GM21515 (cell line): ENCODE measurements around the gene KCTD15.

Experiments
- ATAC-seq: cut with Tn5 transposase; IDR thresholded peaks from one replicate; pipeline ENCODE4 v1.9.1; 2021; ENCODE audit not compliant: unreplicated experiment

Gene KCTD15

DNA sequence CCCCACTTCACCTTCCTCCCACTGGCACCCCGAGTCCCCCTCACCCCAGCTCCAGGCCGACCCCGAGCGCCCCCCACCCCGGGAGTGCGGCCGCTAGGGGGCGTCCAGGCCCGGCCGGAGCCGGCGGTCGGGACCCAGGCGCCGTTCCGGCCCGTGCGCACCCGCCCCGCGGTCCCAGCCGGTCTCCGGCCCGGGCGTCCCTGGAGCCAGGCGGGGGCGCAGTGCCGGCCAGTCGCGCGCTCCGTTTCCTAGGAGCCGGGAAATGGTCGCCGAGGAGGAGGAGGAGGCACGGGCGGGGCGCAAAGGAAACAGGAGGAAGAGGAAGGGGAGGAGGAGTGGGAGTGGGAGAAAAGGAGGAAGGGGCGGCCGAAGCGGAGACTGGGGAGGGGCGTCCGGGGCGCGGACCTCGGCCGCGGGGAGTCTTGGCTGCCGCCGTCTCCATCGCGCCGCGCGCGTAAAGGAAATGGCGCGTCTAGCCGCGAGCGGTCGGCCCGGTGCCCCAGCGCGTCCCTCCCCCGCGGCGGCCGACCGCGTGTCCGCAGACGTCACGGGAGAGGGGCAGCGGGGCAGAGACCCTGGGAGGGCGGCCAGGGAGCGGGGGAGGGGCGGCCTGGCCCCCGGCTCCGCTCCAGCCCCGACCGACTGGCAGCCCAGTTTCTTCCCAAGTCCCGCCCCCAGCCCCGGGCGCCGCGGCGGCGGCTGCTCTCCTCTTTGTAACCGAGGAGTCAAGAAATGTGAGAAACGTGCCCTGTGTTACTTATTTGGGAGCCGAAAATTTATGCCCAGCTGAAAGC, 1.1 kb upstream of the KCTD15 start:
- no peak for ATAC-seq

DNA sequence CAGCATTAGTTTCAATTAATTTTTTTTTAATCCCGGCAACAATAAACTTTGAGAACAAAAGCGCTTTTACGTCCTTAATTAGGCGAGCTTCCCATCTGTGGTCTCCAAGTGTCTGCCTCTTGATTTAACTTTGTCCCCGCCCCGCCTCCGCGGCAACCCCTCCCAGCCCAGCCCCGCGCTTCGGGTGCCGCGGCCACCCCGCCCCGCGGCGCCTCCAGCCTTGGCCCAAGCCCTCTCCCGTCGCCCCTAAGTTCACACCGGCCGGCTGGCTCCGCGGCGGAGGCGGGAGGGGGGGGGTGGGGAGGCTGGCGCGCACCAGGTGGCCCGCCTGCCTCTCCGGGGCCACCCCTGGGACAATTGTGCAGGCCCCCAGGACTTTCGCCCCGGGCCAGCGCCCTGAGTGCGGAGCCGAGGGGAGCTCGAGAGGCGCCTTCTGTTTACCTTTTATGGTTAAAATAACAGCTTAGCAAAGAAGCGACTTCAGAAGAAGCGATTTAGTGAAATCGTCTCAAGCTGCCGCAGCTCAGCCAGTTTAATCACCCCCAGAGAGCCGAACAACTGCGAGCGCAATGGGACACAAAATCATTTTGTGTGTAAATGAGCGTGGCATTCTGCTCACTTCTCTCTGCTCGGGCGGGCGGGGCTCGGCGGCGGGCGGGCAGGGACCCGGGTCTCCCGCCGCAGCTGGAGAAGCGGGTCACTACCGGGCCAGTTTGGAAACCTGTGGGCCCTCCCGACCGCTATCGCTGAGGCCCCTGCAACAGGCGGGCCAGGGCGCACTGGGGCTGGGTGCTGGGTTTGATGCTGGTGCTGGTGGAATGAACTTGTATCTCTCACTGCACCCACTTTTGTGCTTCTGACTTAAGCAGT, 1.4 kb downstream of the KCTD15 start:
- ATAC-seq, result no peak

- no peak for ATAC-seq
Measured at GRCh38 chr19:33798681-33799111, 2.0 kb downstream of the KCTD15 start.

GRCh38 chr19:33799476-33799875, 2.8 kb downstream of the KCTD15 start:
- no peak for ATAC-seq

DNA sequence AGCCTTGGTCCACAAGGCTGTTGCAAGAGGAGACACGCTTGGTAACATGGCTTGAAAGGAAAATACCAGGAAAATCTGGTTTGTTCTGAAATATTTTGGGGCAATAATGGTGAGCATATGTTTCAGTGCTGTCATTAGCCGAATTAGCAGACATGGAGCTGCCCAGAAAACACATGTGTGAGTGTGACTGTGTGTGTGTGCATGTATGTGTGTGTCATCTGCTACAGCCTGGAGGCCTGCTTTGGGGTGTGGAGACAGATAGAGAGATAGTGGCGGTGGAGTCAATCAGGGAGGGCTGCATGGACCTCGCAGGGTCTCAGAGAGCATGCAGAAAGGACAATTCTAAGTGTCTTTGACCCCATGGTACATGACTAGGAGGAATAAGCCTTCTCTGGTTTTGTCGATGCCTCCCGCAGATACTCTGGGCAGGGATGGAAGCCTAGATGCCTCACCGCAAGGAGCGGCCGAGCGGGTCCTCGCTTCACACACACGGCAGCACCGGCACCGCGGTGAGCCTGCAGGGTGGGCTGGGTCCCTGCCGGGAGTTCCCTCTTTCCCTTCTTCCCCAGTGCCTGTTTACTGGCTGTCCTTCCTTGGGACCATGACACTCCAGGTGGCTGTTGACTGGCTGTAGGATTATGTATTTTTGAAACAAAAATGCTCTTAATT, 3.5 kb downstream of the KCTD15 start:
- ATAC-seq, result no peak

GRCh38 chr19:33801411-33801810, 4.7 kb downstream of the KCTD15 start:
- no peak for ATAC-seq

GRCh38 chr19:33802001-33802400, 5.3 kb downstream of the KCTD15 start:
- ATAC-seq, result no peak

- ATAC-seq, result no peak
Measured at GRCh38 chr19:33802801-33803200, 6.1 kb downstream of the KCTD15 start.

- no peak for ATAC-seq
Measured at GRCh38 chr19:33803383-33803782, 6.7 kb downstream of the KCTD15 start.

GRCh38 chr19:33804021-33804799, 7.5 kb downstream of the KCTD15 start:
- ATAC-seq, result no peak

GRCh38 chr19:33805313-33805712, 8.6 kb downstream of the KCTD15 start:
- no peak for ATAC-seq

- no peak for ATAC-seq
Measured at GRCh38 chr19:33805840-33806433, 9.3 kb downstream of the KCTD15 start.

GRCh38 chr19:33806434-33806881, 9.8 kb downstream of the KCTD15 start:
- no peak for ATAC-seq

- ATAC-seq, result no peak
Measured at GRCh38 chr19:33808399-33808798, 11.7 kb downstream of the KCTD15 start.

GRCh38 chr19:33809960-33810359, 13.3 kb downstream of the KCTD15 start:
- no peak for ATAC-seq

- no peak for ATAC-seq
Measured at GRCh38 chr19:33810821-33811220, 14.2 kb downstream of the KCTD15 start.

GRCh38 chr19:33811246-33811645, 14.6 kb downstream of the KCTD15 start:
- ATAC-seq, result no peak

DNA sequence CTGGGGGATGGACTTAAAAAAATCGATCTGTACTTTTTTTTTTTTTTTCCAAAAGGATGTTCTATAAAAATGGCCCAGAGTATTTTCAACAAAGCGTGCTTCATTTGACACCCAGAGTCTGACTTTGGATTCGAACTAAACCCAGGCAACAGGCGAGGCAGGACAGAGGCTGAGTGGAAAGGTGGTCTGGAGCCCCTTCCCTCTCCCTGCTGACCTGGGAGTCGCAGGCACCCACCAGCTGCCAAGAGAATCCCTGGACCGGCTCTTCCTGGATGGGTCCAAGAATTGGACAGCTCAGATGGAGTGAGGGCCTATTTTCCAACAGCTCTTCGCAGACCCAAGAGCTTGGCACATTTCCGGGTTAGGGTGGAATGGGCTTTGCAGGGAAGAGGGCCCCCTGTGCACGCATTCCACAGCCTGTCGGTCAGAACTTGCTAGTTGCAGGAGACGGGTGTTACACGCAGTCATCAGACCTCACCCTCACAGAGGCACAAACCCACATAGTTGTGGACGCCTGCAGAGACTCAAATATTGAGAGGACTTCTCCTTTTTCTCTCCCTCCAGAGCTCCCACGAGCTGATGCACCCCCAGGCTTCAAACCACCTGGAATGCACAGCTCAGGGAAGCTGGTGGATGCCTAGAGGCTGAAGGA, 15.2 kb downstream of the KCTD15 start:
- ATAC-seq, result no peak

GRCh38 chr19:33812388-33813330, 16.0 kb downstream of the KCTD15 start:
- ATAC-seq, result no peak
